ENCODE results near the gene DIPK1C.

The DIPK1C gene

DNA sequence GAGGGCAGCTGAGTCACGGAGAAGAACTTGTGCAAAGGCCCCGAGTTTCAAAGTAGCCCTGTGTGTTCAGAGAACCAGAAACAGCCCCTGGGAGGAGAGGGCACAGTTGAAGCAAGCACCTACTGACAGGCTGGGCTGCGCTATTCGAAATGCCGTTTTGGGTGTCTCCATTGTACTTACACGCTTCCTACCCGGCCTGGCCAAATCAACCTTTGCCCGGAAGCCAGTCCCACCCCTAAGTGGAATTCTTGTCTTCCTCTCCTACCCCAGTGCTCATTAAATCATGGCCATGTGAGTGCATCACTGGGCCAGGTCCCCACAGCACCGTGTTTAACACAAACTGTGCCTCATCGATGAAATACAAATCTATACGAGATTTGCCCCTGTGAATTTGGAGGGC, 6.0 kb downstream of the DIPK1C start:
- ChIA-PET CTCF (interaction anchor here (1.2 to 1.3 kb wide), 2 partner anchors 12 to 29 kb away, joined by 3 read pairs; no protein-coding TSS in a partner anchor), POLR2A (no interaction called here)
- no peak for DNase-seq (ENCODE audit: extremely low spot score)
- TF ChIP-seq, protein P1, sequence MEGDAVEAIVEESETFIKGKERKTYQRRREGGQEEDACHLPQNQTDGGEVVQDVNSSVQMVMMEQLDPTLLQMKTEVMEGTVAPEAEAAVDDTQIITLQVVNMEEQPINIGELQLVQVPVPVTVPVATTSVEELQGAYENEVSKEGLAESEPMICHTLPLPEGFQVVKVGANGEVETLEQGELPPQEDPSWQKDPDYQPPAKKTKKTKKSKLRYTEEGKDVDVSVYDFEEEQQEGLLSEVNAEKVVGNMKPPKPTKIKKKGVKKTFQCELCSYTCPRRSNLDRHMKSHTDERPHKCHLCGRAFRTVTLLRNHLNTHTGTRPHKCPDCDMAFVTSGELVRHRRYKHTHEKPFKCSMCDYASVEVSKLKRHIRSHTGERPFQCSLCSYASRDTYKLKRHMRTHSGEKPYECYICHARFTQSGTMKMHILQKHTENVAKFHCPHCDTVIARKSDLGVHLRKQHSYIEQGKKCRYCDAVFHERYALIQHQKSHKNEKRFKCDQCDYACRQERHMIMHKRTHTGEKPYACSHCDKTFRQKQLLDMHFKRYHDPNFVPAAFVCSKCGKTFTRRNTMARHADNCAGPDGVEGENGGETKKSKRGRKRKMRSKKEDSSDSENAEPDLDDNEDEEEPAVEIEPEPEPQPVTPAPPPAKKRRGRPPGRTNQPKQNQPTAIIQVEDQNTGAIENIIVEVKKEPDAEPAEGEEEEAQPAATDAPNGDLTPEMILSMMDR (IDR thresholded peaks at IDR 0.05; ENCODE audit: control extremely low read depth, extremely low read depth, low read depth, missing control alignments), result no peak

DNA sequence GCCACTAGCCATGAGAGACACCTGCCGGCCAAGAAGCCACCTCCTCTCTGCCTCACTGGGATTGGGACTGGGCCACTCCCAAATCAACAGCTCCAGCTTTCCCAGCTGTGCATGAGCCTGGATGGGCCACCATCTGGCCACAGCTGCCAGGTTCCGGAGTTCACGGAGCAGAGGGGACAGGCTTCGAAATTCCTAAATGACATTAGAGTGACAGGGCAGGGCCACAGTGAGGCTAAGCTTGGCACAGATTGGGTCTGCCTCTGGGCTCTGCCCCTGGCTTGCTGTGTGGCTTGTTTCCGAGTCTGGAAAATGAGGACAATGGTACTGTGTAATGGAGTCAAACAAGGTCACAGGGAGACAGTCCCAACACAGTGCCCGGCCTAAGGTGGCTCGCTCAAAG, 6.5 kb downstream of the DIPK1C start:
- POLR2A ChIA-PET, result no interaction called here
- CTCF ChIA-PET, result interaction anchor here (1.2 to 1.3 kb wide), 2 partner anchors 12 to 29 kb away, joined by 3 read pairs; no protein-coding TSS in a partner anchor
- no peak for DNase-seq (ENCODE audit: extremely low spot score)
- TF ChIP-seq, protein P1 (IDR thresholded peaks at IDR 0.05; ENCODE audit: control extremely low read depth, extremely low read depth, low read depth, missing control alignments), result no peak

DNA sequence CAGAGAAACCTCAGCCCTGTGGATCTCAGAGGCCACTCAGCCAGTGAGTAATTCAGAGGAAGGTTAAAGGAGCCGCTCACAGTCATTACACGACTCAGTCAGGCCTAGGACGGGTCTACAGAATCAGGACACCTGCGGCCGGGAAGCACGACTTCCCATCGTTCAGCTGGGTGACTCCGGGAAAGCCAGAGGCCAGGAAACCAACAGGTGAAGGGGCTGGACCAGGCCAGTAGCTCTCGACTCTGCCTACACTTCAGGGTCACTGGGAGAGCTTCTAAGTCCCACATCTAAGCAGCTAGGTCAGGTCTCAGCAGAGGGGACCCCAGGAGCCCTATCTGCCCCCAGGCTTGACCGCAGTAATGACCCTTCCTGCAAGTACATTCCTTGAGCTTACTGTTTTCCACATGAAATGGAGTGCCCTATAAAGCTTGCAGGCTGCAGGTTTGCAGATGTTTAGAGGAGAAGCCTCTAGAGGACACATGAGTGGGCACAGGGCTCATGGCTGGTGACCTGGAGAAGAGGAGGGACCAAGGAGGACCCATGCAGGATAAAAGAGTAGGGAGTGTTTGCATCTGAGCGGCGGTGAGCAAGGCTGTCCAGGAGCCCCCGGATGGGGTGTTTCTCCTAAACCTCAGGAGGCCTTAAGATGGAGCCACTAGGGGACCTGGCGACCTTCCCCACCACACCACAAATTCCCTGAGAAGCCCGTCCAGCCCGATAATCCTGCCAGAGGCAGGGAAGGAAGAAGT, 9.5 kb downstream of the DIPK1C start:
- ChIA-PET POLR2A (no interaction called here), CTCF (interaction anchor here (1.1 kb wide), 1 partner anchor 95 kb away, joined by 3 read pairs; no protein-coding TSS in a partner anchor)
- TF ChIP-seq, protein P1 (IDR thresholded peaks at IDR 0.05; ENCODE audit: control extremely low read depth, extremely low read depth, low read depth, missing control alignments), result no peak
- DNase-seq (ENCODE audit: extremely low spot score), result no peak

GRCh38 chr18:74446631-74447403, 10.3 kb downstream of the DIPK1C start:
- DNase-seq (ENCODE audit: extremely low spot score), result no peak
- TF ChIP-seq, protein P1 (IDR thresholded peaks at IDR 0.05; ENCODE audit: control extremely low read depth, extremely low read depth, low read depth, missing control alignments), result no peak
- POLR2A ChIA-PET, result no interaction called here
- CTCF ChIA-PET, result interaction anchor here (1.1 kb wide), 1 partner anchor 94 kb away, joined by 3 read pairs; no protein-coding TSS in a partner anchor

DNA sequence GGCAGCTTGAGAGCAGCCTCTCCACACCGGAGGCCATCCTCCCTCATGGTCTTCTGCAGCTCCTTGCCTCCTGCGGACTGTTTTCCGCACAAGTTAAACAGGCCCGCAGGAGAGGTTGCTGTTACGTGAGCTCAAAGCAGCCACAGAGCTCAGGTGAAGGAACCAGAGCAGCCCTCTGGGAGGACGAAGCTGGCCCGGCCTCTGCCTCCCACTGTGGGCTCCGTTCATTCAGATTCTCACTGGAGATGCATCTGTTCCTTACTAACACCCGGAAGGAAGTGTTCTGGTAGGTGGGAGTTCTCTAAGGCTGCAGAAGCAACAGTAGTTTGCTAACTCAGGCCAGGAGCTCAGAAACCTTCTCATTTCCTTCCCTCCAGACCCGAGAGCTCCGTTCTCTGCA, 10.9 kb downstream of the DIPK1C start:
- TF ChIP-seq, protein P1 (IDR thresholded peaks at IDR 0.05; ENCODE audit: control extremely low read depth, extremely low read depth, low read depth, missing control alignments), result no peak
- ChIA-PET POLR2A (no interaction called here), CTCF (no interaction called here)
- DNase-seq (ENCODE audit: extremely low spot score), result no peak

DNA sequence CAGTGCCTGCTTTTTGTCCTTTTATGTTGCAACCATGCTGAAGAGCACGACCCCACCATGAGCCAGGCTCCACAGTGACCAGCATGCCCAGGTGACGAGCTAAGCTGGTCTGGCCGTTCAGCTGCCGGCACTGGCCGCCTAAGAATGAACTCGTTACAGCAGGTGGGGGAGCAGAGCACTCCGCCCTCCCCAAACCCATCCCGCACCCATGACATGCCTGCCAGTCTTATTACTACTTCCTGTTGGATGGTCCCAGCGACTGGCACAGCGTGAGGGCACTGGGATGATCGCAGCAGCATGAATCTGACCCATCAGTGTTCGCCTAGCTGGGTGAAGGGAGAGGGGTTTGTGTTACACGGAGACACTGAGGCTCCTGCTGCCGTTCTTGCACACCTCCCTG, 11.5 kb downstream of the DIPK1C start:
- ChIA-PET POLR2A (no interaction called here), CTCF (no interaction called here)
- TF ChIP-seq, protein P1 (IDR thresholded peaks at IDR 0.05; ENCODE audit: control extremely low read depth, extremely low read depth, low read depth, missing control alignments), result no peak
- DNase-seq (ENCODE audit: extremely low spot score), result no peak
